ENCODE data around the gene UGT2B10. TPM values are rescaled to one million over a fixed set of nuclear protein-coding genes. Genes with fewer than 3 reads are reported as not detected.
"Not testable (repeated sequence)": the region's sequence is repeated elsewhere in the genome, so short reads cannot be mapped to it uniquely, and the experiment has no call there.

Gene UGT2B10
- total RNA-seq (under 1 TPM in 1 of 5 donors, not detected in 4; 0.29 TPM), polyA plus RNA-seq (not detected)
- long read RNA-seq, donor 1 = 0 reads
- long read RNA-seq, donor 2 = 0 reads
- long read RNA-seq, donor 3, partial matches to known transcripts = 42 of 42 reads
- long read RNA-seq, donor 3, other reads (novel, unspliced or antisense) = 0 of 42 reads
- long read RNA-seq, donor 4 = 0 reads
- long read RNA-seq, donor 5 = 0 reads
- long read RNA-seq, donor 6 = 0 reads
- long read RNA-seq, donor 7 = 0 reads
- long read RNA-seq, donor 8, partial matches to known transcripts = 13 of 26 reads
- long read RNA-seq, donor 8, other reads (novel, unspliced or antisense) = 13 of 26 reads
- long read RNA-seq, donor 9 = 0 reads
- long read RNA-seq, donor 10 = 0 reads

GRCh38 chr4:68815617-68816409 is at the start of gene UGT2B10:
TSS of gene UGT2B10 (plus strand) at chr4:68815994. CDS start at chr4:68816020, 26 bp downstream.
- intact Hi-C loops (cut with DNase I; ENCODE audit: low total_unique reads); H3K4me3 ChIP-seq; DNase-seq; H3K27ac ChIP-seq; H3K4me1 ChIP-seq; H3K9me3 ChIP-seq; H3K27me3 ChIP-seq; H3K36me3 ChIP-seq: not testable (repeated sequence)
- WGBS, 5 donors = 58 to 66% (median 60%) methylated on average over 4 of the region's 4 CpGs

GRCh38 chr4:68771836-68772235 is 44.0 kb upstream of the UGT2B10 start:
- intact Hi-C loops (cut with DNase I; ENCODE audit: low total_unique reads); H3K4me3 ChIP-seq; DNase-seq; H3K4me1 ChIP-seq; H3K36me3 ChIP-seq; H3K27ac ChIP-seq; H3K9me3 ChIP-seq; H3K27me3 ChIP-seq: not testable (repeated sequence)

GRCh38 chr4:68773699-68774098 is 42.1 kb upstream of the UGT2B10 start:
- intact Hi-C loops (cut with DNase I; ENCODE audit: low total_unique reads) = no loop called here
- whole genome bisulfite sequencing, 5 donors = 81 to 100% (median 92%) methylated on average over 5 of the region's 5 CpGs

GRCh38 chr4:68780232-68780631 is 35.6 kb upstream of the UGT2B10 start:
- DNase-seq = no peak
- Histone ChIP-seq H3K27ac (no peak overlapping the region), H3K27me3 (no peaks in the 10 kb centered on the region), H3K4me3 (no peak overlapping the region), H3K4me1 (no peaks in the 10 kb centered on the region), H3K9me3 (peaks cover 0 to 4% (median 2%) of the 10 kb centered on the region in 4 donors), H3K36me3 (no peaks in the 10 kb centered on the region)
- WGBS, 5 donors = 64 to 90% (median 78%) methylated on average over 1 of the region's 1 CpG
- intact Hi-C loops (cut with DNase I; ENCODE audit: low total_unique reads) = no loop called here
- TF ChIP-seq EP300 (IDR thresholded peaks at IDR 0.05) (no peak), POLR2AphosphoS5 (IDR thresholded peaks at IDR 0.05) (no peak), POLR2A (IDR thresholded peaks at IDR 0.05) (no peak), CTCF (IDR thresholded peaks at IDR 0.05) (no peak)

More at GRCh38 chr4:68773699-68774098, 42.1 kb upstream of the UGT2B10 start:
- H3K36me3 ChIP-seq = no peaks in the 10 kb centered on the region
- DNase-seq = no peak
- no peaks in the 10 kb centered on the region for H3K27me3 ChIP-seq
- TF ChIP-seq POLR2A (IDR thresholded peaks at IDR 0.05) (no peak), POLR2AphosphoS5 (IDR thresholded peaks at IDR 0.05) (no peak)
- no peak overlapping the region for H3K27ac ChIP-seq
- H3K9me3 ChIP-seq = peaks cover 0 to 6% (median 2%) of the 10 kb centered on the region in 4 donors
- no peaks in the 10 kb centered on the region for H3K4me1 ChIP-seq
- H3K4me3 ChIP-seq = no peak overlapping the region

GRCh38 chr4:68797048-68797447 is 18.7 kb upstream of the UGT2B10 start:
- Histone ChIP-seq H3K9me3 (no peaks in the 10 kb centered on the region), H3K4me1 (no peaks in the 10 kb centered on the region), H3K4me3 (no peak overlapping the region), H3K27me3 (no peaks in the 10 kb centered on the region), H3K36me3 (no peaks in the 10 kb centered on the region), H3K27ac (no peak overlapping the region)
- TF ChIP-seq EP300 (IDR thresholded peaks at IDR 0.05) = no peak
- TF ChIP-seq POLR2A (IDR thresholded peaks at IDR 0.05) = no peak
- no peak for TF ChIP-seq CTCF (IDR thresholded peaks at IDR 0.05)
- TF ChIP-seq POLR2AphosphoS5 (IDR thresholded peaks at IDR 0.05) = no peak
- intact Hi-C loops (cut with DNase I; ENCODE audit: low total_unique reads) = no loop called here
- DNase-seq = no peak
- 63 to 84% (median 73%) methylated on average over 1 of the region's 1 CpG for WGBS, 5 donors
